GM18909 (cell line): Measurements from ENCODE around the gene AGAP3.
A peak's percentile ranks its signal among the peaks of the same experiment; 100 is the strongest.

Source experiments
- ATAC-seq: cut with Tn5 transposase; IDR thresholded peaks from one replicate; pipeline ENCODE4 v1.9.1; 2021; ENCODE audit warnings: mild to moderate bottlenecking; ENCODE audit not compliant: unreplicated experiment, poor library complexity

AGAP3 gene

GRCh38 chr7:151103973-151104372 lies 17.7 kb downstream of the AGAP3 start:
- ATAC-seq, result no peak

GRCh38 chr7:151104411-151105235 lies 18.3 kb downstream of the AGAP3 start:
- ATAC-seq, result no peak

GRCh38 chr7:151107882-151108281 lies 21.6 kb downstream of the AGAP3 start:
- no peak for ATAC-seq

- no peak for ATAC-seq
Measured at GRCh38 chr7:151109094-151110048, 23.1 kb downstream of the AGAP3 start.

GRCh38 chr7:151110236-151110940 lies 24.1 kb downstream of the AGAP3 start:
- ATAC-seq, result no peak

- peak; percentile 78 for ATAC-seq
Measured at GRCh38 chr7:151110941-151111645, 24.8 kb downstream of the AGAP3 start.

GRCh38 chr7:151113344-151114150 lies 27.3 kb downstream of the AGAP3 start:
- ATAC-seq, result no peak

- ATAC-seq, result peak; percentile 16
Measured at GRCh38 chr7:151114151-151115090, 28.1 kb downstream of the AGAP3 start.

GRCh38 chr7:151115121-151115835 lies 29.0 kb downstream of the AGAP3 start:
- ATAC-seq, result peak; percentile 35

GRCh38 chr7:151115836-151116418 lies 29.7 kb downstream of the AGAP3 start:
- no peak for ATAC-seq

GRCh38 chr7:151116603-151117440 lies 30.5 kb downstream of the AGAP3 start:
- no peak for ATAC-seq

- no peak for ATAC-seq
Measured at GRCh38 chr7:151117565-151117964, 31.3 kb downstream of the AGAP3 start.

- no peak for ATAC-seq
Measured at GRCh38 chr7:151118108-151119054, 32.1 kb downstream of the AGAP3 start.

GRCh38 chr7:151119055-151119415 lies 32.8 kb downstream of the AGAP3 start:
- ATAC-seq, result no peak

- no peak for ATAC-seq
Measured at GRCh38 chr7:151119902-151120301, 33.6 kb downstream of the AGAP3 start.
